B cell (primary cell): ENCODE results near the gene BATF3.

Source experiments
- CTCF ChIP-seq: fragments of 200-600 bp; IDR thresholded peaks from one replicate; pipeline ENCODE4 v1.8.0; 2022; ENCODE audit warnings: antibody characterized with exemption, mild to moderate bottlenecking
- EZH2 ChIP-seq: IDR thresholded peaks from 2 replicates; pipeline ENCODE4 v1.6.1; 2012; ENCODE audit warnings: borderline replicate concordance, low read depth, mild to moderate bottlenecking, moderate library complexity, low read length; ENCODE audit not compliant: insufficient read depth, poor library complexity, severe bottlenecking

DNA sequence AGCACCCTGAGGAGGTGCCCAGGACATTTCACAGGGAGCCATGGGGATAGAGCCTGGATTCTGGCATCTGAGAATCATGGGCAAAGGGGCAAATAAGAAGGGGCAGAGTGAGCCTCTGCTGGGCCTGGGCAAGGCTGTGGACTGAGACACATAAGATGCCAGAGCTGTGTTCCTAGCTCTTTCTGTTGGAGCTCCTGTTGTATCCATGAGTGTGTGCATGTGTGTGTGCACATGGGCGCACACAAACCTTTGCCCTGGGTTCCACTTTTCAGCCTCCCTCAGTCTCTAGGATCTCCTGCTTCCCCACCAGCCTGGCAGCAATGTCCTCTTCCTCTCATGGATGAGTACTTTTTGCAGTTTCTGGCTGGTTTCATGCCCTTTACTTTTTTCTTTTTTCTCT is 47.0 kb downstream of the BATF3 start:
- TF ChIP-seq CTCF: no peak
- TF ChIP-seq EZH2: no peak
